Stimulated activated naive CD4-positive, alpha-beta T cell treated with Interleukin-2 at 50 U/mL for 16 hours (primary cell): Measurements from ENCODE around the gene IGFBP7.

Experiments
- DNase-seq: peaks from one replicate; lab custom pipeline; 2025; lab: John Stamatoyannopoulos, UW

Gene IGFBP7

GRCh38 chr4:57042711-57043169, 67.4 kb downstream of the IGFBP7 start:
- DNase-seq, result no peak

- DNase-seq, result no peak
Measured at GRCh38 chr4:57041020-57041419, 69.2 kb downstream of the IGFBP7 start.

GRCh38 chr4:57040510-57040909, 69.7 kb downstream of the IGFBP7 start:
- no peak for DNase-seq

DNA sequence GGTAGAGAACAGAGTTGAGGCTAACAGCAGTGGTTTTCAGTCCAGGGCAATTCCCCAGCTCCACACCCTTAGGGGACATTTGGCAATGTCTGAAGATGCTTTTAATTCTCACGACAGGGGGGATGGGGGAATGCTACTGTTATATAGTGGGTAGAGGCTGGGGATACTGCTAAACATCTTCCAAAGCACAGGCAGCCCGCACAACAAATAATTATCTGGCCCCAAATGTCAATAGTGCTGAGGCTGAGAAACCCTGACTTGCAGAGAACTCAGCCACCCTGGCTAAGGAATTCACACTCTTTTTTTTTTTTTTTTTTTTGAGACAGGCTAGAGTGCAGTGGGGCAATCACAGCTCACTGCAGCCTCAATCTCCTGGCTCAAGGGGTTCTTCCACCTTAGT, 70.8 kb downstream of the IGFBP7 start:
- no peak for DNase-seq

DNA sequence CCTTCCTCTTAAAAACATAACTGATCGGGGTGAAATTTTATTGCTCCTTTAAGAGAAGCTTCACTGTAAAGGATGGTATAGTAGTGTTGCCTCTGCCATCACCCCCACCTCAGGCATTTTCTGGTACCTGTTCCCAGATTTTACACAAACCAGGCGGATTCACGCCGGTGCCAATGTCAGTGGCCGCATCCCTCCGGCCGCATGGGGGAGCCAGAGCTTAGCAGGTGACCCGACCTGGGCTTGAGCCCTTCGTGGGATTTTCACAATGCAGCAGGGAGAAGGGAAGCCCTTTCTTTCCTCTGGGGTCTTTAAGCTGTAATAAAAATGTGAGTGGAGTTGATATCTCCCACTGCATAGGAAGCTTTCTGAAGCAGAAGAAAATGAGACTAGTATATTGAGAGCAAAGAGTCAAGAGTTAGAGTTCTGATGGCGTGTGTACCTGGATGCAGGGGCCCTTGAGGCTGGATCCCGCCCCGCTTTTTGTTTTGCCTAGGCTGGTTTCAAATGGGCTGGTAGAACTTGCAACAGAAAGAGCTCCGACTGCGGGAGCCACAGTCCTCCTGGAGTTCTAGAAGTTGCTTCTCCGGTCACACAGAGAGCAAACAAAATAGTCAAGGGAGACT, 72.1 kb downstream of the IGFBP7 start:
- no peak for DNase-seq

GRCh38 chr4:57034520-57034919, 75.7 kb downstream of the IGFBP7 start:
- no peak for DNase-seq

GRCh38 chr4:57023104-57023503, 87.1 kb downstream of the IGFBP7 start:
- no peak for DNase-seq

GRCh38 chr4:57020467-57021101, 89.6 kb downstream of the IGFBP7 start:
- no peak for DNase-seq

DNA sequence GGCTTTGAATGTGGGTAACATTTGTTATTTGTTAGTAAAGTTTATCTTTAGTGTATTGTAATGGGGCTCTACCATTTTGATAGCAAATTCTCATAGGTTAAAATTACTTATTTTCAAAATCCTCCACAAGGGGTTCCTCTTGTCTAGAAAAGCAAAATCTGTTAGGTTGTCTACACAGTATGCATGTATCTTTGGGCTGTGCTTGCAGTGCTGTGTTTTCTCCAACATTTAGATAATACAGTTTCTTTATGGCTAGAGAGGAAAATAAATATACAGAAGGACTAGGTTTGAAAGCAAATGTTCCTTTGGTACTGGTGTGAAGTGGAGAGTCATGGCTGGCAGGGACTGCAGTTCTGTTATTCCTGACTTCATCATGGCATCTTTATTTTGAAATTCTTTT, 91.2 kb downstream of the IGFBP7 start:
- no peak for DNase-seq

DNA sequence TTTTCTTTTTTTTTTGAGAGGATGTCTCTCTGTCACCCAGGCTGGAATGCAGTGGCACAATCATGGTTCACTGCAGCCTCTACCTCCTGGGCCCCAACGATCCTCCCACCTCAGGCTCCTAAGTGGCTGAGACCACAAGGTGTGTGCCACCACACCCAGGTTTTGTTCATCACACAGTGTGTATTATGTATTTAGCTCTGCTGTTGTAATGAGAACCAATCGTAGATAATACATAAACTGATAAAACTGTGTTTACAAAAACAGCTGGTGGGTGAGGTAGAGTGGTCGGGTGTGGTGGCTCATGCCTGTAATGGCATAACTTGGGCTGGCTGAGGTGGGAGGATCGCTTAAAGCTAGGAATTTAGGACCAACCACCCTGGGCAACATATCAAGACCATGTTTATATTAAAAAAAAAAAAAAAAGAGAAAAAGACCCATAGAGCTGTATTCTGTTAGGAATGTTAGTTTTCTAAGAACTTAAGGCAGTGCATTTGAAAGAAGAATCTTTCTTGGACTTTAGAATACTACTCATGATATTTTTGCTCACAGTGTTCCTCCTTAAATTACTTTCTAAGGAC, 96.6 kb downstream of the IGFBP7 start:
- DNase-seq, result no peak

DNA sequence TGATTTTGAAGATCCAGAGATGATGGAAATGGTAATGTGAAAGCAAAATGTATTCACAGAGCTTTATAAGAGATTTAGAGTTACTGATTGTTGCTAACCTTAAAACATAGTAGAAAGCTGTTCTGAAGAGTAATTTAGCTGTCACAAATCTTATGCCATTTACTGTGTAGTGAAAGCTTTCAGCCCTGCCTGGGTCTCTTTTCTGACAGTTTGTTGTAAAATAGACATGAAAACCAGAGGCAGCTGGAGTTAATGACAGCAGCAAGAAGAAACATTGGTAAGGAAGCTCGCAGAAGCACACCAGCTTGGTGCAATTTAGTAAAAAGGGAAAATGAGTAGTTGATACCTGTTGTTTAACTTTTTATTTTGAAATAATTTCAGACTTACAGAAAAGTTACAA, 110.4 kb downstream of the IGFBP7 start:
- no peak for DNase-seq

DNA sequence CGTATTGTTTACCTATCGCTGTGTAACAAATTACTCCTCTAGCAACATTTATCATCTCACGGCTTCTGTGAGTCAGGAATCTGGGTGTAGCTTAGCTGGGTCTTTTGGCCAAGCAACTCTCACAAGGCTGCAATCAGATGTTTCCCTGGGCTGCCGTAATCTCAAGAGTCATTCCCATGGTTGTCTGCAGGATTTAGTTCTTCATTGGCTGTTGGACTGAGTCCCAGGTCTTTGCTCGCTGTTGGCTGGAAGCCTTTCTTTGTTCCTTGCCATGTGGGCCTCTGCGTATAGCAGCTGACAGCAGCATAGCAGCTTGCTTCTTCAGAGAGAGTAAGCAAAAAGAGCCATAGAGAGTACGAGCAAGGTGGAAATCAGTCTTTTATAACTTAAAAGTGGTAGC, 114.7 kb downstream of the IGFBP7 start:
- DNase-seq, result no peak

DNA sequence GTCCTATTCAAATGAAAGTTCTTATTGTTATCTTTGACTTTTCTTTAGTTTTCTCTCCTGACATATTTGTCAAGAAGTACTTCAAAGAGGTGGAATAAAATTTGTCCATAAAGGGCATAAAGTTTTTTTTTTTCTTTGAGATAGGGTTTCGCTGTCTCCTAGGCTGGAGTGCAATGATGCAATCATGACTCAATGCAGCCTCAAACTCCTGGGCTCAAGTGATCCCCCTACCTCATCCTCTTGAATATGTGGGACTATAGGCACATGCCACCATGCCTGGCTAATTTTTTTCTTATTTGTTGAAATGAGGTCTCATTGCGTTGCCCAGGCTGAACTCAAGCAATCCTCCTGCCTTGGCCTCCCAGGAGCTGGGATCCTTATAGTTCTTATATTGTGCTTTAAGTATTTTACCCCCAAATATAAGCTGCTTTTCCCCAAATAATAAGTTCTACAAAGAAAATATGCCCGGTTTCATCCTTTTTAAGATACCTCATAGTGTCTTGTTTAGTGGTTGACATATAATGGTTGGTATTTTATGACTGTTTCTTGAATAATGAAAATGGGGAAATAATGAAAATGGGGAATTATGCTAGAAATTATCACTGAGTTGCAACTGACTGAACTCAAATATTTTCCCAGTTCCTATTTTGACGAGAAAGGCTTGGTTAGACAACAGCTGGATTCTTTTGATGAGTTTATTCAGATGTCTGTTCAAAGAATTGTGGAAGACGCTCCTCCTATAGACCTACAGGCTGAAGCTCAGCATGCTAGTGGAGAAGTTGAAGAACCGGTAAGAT, 119.9 kb downstream of the IGFBP7 start:
- no peak for DNase-seq

- no peak for DNase-seq
Measured at GRCh38 chr4:56986952-56987351, 123.2 kb downstream of the IGFBP7 start.

- no peak for DNase-seq
Measured at GRCh38 chr4:56986192-56986591, 124.0 kb downstream of the IGFBP7 start.

DNA sequence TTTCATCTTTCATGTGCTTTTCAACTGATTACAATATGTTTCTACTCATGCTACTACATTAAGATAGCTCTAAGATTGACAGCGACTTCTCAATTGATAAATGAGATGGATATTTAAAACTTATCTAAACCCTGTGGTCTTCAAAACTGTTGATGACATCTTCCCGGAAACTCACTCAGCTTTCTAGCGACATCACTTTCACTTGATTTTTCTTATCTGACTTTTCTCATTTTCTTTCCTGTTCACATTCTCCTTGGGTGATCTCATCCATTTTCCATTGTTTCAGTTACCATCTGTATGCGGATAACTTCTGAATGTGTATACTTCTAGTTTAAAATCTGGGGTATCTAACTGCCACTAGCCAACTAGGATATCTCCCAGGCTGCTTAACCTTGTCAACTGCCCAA, 128.4 kb downstream of the IGFBP7 start:
- DNase-seq, result no peak
